ENCODE results near the gene NKD2.

GRCh38 chr5:1044117-1044516 lies 35.5 kb downstream of the NKD2 start:
- TF ChIP-seq, protein P1, sequence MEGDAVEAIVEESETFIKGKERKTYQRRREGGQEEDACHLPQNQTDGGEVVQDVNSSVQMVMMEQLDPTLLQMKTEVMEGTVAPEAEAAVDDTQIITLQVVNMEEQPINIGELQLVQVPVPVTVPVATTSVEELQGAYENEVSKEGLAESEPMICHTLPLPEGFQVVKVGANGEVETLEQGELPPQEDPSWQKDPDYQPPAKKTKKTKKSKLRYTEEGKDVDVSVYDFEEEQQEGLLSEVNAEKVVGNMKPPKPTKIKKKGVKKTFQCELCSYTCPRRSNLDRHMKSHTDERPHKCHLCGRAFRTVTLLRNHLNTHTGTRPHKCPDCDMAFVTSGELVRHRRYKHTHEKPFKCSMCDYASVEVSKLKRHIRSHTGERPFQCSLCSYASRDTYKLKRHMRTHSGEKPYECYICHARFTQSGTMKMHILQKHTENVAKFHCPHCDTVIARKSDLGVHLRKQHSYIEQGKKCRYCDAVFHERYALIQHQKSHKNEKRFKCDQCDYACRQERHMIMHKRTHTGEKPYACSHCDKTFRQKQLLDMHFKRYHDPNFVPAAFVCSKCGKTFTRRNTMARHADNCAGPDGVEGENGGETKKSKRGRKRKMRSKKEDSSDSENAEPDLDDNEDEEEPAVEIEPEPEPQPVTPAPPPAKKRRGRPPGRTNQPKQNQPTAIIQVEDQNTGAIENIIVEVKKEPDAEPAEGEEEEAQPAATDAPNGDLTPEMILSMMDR (IDR thresholded peaks at IDR 0.05), result no peak
- no peak for TF ChIP-seq POLR2A (IDR thresholded peaks at IDR 0.05)

Measured in testis (tissue), 2 donors.